OCI-LY3 (cell line): ENCODE results near the gene CAMTA1.

ENCODE experiments used
- CTCF ChIP-seq: fragments of 200-600, 300-600 bp; sonication (generic); IDR thresholded peaks from 2 replicates; pipeline ENCODE4 v1.5.1; 2014; ENCODE audit warnings: antibody characterized with exemption, low read length, low read depth
- EZH2phosphoT487 ChIP-seq: fragments of 200-600 bp; shearing (Covaris generic); IDR thresholded peaks from 2 replicates; pipeline ENCODE4 v1.6.1; 2018; ENCODE audit warnings: antibody characterized with exemption, mixed run types, low read depth

DNA sequence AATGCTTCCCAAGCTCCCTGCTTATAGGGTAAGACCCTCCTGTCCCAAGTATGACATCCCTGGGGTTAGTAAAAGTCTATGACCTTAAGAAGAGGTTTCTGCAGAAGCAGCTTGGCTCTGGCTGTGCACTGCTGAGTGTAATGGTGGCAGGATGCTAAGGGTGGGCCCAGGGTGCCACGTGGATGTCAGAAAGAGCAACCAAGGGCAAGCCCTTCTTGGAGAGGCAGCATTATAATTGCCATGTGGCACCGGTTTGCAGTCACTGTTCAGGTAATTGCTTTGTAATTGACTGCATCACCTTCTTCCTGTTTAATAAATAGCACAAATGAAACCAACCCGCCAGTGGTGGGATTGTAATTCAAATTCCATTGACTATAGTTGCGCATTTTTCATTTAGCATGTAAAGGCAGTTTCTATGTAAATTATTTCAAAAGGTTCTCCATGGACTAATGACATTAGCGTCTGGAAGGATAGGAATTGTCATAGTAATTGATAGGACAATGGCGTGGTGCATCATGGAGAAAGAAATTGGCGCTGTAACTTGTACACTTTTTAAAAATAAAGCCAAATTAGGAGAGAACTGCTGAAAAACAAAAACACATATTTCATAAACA, 495.2 kb downstream of the CAMTA1 start:
- TF ChIP-seq CTCF (no peak), EZH2phosphoT487 (no peak)
